HG03565 (cell line): ENCODE data around the gene ATP1A4.

Experiments used
- ATAC-seq: cut with Tn5 transposase; IDR thresholded peaks from one replicate; pipeline ENCODE4 v1.9.1; 2021; ENCODE audit warnings: mild to moderate bottlenecking, moderate library complexity; ENCODE audit not compliant: unreplicated experiment

Gene ATP1A4

DNA sequence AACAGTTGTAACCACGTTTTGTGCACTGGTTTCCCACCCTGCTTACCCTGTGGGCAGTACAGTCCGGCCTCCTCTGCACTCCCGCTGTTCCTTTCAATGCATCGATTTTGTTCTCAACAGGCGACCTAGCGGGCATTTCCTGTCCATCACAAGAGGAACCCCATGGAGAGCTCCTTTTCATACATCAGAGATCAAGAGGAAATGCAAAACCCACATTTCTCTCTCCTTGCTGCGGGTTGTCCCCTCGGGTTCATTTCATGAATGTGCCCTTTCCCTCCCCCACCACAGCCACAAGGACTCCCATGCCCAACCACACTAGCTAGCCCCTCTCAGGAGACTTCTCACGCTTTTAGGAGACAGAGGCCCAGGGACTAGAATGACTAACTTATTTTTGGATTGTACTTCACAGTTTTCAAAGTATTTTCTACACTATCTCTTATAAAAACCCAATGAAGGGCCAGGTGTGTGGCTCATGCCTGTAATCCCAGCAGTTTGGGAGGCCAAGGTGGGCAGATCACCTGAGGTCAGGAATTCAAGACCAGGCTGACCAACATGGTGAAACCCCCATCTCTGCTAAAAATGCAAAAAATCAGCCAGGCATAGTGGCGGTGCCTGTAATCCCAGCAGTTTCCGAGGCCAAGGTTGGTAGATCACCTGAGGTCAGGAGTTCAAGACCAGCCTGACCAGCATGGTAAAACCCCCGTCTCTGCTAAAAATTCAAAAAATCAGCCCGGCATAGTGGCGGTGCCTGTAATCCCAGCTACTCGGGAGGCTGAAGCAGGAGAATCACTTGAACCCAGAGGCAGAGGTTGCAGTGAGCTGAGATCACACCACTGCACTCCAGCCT lies 18.4 kb downstream of the ATP1A4 start:
- ATAC-seq: no peak

DNA sequence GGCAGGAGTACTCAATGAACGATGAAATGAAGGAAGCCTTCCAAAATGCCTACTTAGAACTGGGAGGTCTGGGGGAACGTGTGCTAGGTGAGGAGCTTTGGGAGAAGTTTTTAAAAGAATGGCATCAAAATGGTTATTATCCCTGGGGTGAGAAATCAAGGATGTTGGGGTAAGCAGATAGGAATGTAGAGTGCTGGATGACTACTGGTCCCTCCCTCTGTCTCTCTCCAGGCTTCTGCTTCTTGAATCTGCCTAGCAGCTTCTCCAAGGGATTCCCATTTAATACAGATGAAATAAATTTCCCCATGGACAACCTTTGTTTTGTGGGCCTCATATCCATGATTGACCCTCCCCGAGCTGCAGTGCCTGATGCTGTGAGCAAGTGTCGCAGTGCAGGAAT lies 20.0 kb downstream of the ATP1A4 start:
- no peak for ATAC-seq

DNA sequence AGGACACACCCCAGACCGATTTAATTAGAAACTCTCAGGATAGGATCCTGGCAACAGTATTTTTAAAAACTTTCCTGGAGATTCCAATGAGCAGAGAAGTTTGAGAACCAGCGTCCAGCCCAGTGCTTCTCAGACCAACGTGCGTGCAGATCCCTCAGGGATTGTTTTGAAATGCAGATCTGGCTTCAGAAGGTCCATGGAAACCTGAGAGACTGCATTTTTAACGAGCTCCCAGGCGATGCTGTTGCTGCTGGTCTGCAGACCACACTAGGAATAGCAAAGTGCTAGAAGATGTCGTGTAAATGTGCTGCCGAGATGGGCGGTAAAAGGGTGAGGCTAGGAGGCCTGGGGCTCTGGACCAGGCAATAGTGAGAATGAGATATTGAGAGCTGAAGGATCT lies 20.6 kb downstream of the ATP1A4 start:
- ATAC-seq: no peak

DNA sequence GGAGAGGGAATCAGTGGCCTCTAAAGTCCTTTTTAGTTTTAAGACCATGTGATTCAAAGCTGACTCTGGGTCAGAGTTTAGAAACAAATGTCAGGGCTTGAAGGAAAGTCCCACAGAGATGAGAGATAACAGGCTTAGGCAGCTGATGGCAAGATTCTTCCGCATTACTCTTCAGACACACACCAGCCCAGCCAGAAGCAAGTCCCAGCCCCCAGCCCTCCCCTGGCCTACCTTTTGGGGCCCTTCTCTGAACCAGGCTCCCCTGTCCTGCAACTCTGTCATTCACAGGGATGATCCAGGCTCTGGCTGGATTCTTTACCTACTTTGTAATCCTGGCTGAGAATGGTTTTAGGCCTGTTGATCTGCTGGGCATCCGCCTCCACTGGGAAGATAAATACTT lies 25.8 kb downstream of the ATP1A4 start:
- ATAC-seq: no peak

DNA sequence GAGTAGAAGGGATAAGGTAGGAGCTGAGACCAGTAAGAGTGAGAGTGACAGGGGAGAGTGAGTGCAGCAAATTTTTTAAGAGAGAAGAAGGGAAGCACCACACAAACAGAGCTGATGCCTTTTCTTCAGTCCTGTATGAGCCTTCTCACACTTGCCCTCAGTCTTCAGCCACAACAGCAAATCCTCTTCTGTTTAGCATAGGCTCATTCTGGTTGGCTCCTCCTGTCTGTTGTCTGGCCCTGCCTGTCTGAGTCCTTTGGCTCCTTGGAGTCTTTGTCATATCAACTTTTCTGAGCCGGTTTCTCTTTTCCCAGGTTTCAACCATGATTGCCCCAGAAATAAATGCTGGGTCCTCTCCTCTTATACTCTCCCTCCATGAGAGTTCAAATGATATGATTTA lies 26.3 kb downstream of the ATP1A4 start:
- no peak for ATAC-seq

DNA sequence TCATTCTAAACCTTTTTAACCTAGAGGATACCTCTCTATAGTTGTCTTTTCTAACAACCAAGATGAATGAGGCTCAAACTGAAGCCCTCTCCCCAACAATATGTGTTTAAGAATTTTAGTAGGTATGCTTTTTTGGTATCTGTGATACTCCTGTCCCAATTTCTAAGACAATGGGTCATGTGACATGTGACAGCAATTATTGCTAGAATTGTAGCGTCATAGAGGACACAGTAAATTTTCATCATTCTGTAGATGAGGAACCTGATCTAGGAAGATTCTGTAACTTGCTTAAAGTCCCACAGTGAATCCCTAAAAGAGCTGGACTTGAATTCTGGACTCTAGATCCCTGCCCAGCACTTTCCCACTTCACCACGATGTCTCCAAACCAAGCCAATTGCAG lies 27.3 kb downstream of the ATP1A4 start:
- ATAC-seq: no peak

DNA sequence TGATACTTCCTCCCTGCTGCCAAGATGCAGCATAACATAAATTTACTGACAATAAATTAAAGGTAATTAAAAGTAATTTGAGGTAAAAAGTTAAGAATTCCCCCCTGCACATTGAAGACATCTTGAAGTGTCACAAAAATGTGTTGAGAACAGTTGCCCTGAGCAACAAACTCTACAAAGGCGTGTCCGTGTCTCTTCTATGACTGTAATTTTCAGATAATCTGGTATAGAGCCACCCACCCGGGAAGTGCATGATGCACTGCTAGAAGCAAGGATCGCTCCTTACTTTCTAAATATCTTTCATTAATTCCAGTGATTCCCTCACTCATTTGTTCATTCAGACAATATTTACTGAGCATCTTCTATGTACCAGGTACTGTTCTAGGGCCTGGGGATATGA lies 27.9 kb downstream of the ATP1A4 start:
- no peak for ATAC-seq

DNA sequence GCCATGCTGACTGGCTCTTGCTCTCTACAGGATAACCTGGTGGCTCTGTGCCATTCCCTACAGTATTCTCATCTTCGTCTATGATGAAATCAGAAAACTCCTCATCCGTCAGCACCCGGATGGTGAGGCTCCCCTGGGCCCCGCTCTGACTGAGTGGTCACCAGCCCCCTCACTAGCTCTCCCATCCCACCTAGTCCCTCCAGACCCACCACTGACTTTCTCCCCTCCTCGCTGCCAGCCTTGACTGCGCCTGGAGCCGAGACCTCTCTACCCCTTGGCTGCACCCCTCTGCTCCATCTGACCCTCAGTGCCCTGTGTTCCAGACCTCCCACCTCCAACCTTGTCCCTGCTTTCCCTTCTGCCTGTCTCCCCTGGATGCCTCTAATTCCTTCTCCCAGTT lies 34.8 kb downstream of the ATP1A4 start:
- no peak for ATAC-seq

DNA sequence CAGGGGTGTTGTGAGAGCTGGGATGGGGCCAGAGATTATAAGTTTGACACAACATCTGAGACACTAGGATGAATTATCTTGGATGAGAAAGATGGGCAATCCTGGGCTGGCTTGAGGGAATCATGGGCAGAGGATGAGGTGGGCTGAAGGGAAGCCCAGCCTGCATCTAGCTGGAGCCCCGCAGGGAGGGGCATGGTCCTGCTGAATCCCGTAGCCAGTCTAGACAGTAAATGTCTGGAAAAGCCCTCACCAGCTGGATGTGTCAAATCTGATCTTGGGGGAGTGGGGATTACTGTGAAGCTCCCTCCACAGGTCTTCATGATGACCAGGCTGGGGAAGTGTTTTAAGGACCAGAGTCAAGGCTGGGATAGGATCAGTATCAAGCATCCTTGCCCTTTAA lies 35.3 kb downstream of the ATP1A4 start:
- ATAC-seq: no peak

DNA sequence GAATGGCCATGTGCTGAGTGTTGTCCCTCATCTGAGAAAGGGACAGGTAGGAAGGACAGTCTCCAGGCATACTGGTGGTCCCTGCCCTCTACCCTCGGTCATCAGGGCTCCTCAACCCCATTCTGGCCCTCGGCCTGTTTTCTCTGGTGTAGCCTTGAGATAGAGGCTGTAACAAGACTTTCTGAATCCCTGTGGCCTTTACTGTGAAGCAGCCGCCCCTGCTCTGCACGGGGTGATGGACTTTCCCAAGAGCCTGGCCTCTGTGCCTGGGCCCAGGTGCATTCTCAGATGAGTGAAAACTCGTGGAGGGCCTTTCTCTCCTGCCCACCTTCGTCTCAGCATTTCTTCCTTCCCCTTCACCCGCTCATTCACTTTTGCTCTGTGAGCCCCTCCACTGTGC lies 36.0 kb downstream of the ATP1A4 start:
- no peak for ATAC-seq

DNA sequence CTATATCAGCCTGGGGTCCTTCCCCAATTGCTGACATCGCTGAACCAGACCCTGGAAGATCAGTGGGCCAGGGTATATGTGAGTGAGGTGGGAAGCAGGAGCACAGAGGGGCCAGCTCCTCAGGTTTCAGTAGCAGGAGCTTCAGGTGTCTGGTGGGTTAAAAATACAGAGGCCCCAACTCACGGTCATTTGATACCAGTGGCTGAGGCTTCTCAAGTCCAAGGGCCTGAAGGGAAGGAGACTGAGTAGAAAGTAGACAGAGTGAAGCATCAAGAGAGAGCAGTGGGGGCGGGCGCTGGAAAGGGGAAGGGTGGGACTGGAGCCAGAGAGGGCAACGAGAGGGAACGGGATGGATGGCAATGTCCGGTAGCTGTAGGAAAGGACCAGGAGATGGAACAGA lies 36.9 kb downstream of the ATP1A4 start:
- ATAC-seq: no peak

DNA sequence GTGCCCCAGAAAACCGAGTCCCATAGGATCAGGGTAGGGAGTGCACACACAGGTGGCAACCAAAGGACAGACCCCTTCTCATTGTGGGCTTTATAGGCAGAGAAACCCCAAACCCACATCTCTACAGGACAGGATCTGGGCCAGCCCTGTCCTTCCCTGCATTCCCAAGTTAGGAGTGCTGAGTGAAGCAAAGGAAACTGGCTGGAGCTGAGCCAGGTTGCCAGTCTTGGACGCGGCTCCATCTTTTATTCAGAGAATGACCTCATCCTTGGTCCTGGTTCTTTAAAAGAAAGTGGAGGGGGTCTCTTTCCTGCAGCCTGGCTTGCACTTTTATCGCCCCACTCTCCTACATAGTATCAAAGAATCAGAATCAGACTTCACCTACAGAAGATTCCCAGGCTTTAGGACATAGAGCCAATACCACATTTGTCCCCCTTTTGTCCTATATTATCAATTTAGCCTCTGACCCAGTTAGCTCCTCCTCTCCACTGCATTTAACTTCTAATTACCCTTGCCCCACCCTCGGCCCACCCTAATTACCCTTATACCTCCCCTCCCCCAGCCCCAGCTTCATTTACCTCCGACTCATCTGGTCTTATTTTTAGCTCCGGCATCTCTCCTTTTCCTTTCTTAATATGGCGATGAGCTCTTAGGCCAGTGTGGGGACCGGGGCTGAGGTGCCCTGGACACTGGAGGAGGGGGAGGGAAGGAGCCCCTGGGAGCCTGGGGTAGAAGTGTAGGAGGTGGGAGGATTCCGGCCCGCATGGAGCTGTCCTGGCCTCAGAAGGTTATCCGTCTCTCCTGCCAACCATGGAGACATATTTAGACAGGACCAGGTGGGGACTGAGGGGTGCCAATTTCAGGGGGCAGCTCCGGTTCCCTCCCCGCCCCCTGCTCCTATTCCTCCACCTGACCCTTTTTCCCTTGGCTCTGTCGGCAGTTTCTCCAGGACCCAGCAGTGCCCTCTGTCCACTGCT lies 38.5 kb downstream of the ATP1A4 start, which contains the start of gene CASQ1:
TSS of gene CASQ1 (plus strand) at position 927 of the 977 bp plus-strand sequence. CDS start 177 bp downstream, outside the sequence.
- no peak for ATAC-seq

DNA sequence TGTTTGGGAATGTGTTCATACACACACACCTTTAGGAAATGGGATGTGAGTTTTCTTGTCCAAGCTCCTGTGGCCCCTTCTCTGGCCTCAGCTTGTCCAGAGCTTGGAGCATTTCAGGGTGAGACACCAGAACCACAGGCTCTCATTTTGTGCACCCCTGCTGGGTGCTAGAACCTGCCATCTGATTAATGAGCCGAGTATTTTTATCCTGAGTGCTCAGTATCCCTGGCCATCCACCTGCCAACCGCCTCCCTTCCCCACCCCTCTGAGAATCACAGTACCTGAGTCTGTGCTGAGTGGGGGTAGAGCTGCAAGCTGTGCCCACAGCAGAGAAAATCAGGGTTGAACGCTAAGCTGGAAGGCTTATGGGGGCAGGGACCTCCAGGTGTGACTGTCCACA lies 40.4 kb downstream of the ATP1A4 start:
- no peak for ATAC-seq

DNA sequence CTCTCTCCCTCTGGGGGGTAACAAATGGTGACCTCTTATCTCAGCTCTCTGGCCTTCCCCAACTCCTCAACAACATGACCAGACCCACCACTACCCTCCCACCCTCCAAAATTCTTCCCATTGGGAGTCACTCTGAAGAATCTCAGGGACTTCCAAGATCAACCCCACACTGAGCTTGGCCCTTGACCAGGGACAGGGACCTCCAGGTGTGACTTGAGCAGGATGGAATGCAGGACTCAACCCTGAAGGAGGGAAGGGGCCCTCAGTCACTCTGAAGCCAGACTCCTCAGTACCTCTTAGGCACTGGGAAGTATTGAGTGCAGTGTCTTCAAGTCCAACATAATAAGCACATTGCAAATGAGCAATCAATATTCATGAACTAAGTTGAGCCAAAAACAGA lies 40.8 kb downstream of the ATP1A4 start:
- ATAC-seq: no peak

DNA sequence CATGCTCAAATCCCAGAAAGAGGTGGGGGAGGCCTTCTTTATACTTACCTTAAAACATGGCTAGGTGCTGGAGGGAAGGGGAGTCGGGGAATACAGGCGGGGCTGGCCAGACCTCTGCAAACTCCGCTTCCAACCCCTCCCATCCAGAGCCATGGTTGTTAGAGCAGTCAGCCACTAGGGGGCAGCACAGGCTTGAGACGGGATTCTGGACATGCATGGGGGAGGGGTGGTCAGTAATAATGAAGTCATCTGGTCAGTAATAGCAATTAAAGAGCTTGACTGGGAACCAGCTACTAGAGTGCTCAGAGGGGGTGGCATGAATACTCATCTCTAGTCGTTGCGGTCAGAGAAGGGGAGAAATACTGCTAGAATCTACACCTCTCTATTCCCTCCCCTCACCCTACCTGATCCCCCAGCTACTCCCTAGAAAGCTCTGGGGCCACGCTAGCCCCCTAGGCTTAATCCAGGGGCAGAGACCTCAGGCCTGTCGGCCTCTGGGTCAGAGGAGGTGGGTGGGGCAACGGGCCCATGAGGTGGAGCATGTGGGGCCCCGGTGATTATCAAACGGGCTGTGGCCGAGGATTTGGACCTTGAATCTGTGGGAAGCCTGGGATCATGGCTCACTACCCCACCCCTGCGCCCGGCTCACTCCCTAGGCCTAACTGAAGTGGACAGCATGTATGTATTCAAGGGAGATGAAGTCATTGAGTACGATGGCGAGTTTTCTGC lies 41.9 kb downstream of the ATP1A4 start:
- ATAC-seq: peak; percentile 48

DNA sequence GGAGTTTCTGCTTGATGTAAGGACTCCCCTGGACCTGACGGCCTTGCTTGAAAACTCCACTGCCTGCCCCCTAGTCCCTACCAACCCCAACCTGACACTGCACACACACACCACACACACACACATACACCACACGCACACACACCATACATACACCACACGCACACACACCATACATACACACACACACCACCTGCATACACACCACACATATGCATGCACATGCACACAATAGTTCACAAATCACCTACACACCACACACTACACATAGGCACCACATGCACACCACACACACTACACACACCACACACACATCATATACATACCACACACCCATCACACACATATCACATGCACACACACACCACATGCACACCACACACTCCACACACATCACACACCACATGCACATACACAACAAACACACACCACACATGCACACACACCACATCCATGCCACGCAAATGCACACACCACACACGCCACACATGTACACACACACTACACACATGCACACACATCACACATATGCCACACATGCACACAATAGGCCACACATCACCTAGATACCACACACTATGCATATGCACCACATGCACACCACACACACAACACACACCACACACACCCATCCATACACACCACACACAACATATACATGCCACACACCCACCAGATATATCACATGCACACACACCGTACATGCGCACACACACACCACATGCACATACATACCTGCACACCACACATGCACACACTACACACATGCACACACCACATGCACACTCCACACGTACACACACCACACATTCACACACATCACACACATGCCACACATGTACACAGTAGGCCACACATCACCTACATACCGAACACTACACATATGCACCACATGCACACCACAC lies 42.7 kb downstream of the ATP1A4 start:
- no peak for ATAC-seq

DNA sequence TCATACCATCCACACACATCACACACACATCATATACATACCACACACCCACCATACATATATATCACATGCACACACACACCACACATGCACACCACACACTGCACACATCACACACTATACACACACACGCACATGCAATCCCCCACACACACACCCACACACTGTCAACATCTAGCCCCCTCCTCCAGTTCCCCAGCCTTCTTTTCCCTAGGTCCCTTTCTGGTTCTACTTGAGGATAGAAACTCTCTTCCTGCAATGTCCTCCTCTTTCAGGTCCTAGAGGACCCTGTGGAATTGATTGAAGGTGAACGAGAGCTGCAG lies 43.3 kb downstream of the ATP1A4 start:
- no peak for ATAC-seq

DNA sequence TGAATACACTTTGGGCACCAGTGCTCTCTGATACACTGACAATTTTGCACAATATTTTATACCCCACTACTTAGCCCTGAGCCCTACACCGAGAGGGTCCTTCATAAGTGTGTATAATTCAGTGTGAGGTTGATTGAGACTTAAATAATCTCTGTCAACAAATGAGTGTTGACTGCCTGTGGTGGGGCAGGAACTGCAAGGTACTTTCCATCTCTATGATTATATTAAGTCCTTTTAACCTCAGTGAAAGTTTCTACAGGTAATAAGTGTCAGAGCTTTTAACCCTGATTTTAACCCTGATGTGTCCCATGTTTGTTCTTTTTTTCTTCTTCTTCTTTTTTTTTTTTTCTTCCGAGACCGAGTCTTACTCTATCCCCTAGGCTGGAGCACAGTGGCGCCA lies 44.7 kb downstream of the ATP1A4 start:
- ATAC-seq: no peak

DNA sequence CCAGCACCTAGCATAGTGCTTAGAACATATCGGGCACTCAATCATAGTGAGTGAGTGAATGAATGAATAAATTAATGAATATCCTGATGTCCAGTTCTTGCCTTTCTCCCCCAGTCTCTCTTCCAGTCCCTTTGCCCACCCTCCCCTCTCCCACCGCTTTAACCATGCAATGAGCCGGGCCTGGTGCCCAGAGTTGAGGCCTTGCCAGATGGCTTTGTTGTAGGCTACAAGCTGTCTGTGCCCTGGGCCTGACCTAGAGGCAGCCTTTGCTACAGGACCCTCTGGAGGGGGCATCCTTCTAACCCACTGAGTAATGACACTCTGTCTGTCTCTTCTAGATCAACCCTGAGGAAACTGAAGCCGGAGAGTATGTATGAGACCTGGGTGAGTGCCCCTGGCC lies 45.8 kb downstream of the ATP1A4 start:
- no peak for ATAC-seq

DNA sequence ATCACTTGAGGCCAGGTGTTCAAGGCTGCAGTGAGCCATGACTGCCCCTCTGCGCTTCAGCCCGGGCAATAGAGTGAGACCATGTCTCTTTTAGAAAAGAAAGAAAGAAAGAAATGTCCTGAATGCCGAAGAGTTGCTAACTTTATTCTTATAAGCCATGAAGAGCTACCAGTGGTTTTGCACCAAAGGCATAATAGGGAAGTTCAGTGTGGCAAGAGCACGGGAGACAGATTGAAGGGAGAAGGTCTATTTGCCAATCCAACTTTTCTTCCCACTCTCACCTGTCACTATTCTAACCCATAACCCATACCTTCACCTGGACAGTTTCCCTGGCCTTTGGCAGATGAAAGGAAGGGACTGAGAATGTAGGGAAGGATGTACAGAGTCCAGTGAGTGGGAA lies 49.4 kb downstream of the ATP1A4 start:
- ATAC-seq: no peak
